ENCODE measurements around the gene ENDOD1.

- no peak for TF ChIP-seq EP300 (IDR thresholded peaks at IDR 0.05)
- no peak for TF ChIP-seq CTCF (IDR thresholded peaks at IDR 0.05)
Observed at GRCh38 chr11:95104121-95104830, 14.6 kb downstream of the ENDOD1 start.
